Left ventricle myocardium inferior (tissue), 1 donor: Measurements from ENCODE around the gene PRCP. TPM values are rescaled to one million over a fixed set of nuclear protein-coding genes. Genes with fewer than 3 reads are reported as not detected.

Experiments
- DNase-seq: peaks from one replicate; pipeline ENCODE4 v3.0.0-alpha.2; 2020
- H3K27ac ChIP-seq: fragments of 200-600 bp; replicated peaks from 2 replicates; pipeline ENCODE4 v1.8.0; 2021
- H3K27me3 ChIP-seq: fragments of 200-600 bp; 2 replicates; pipeline ENCODE4 v1.8.0; 2021; ENCODE audit warnings: low read depth
- H3K36me3 ChIP-seq: fragments of 200-600 bp; 2 replicates; pipeline ENCODE4 v1.8.0; 2021
- H3K4me1 ChIP-seq: fragments of 200-600 bp; 2 replicates; pipeline ENCODE4 v1.8.0; 2021
- H3K4me3 ChIP-seq: fragments of 200-600 bp; 2 replicates; pipeline ENCODE4 v1.8.0; 2021; ENCODE audit warnings: mild to moderate bottlenecking, moderate library complexity
- H3K9me3 ChIP-seq: fragments of 200-600 bp; replicated peaks from 2 replicates; pipeline ENCODE4 v1.8.0; 2021
- CTCF ChIP-seq: fragments of 200-600 bp; IDR thresholded peaks from 2 replicates; pipeline ENCODE4 v1.8.0; 2021; ENCODE audit warnings: antibody characterized with exemption, mild to moderate bottlenecking, borderline replicate concordance
- intact Hi-C: fragments of 100-400 bp; cut with micrococcal nuclease; formaldehyde crosslinking; loops from one replicate; pipeline ENCODE4 v1.11.0; 2022
- total RNA-seq: library from RNA; stranded (reverse); fragmentation: NEBNext Ultra II Directional; extraction: Animal tissue kit (Norgen Biotek cat#: 25700); gene quantifications from one replicate; pipeline ENCODE4 v1.2.1, GENCODE V29; 2021
- donor health status: DM: no; HTN: yes; CAD: no; lungs with severe emphysema.

PRCP gene
- total RNA-seq, 1 donor from 2014 or later: 40.2 TPM

GRCh38 chr11:82873919-82874333, 26.3 kb downstream of the PRCP start:
- Histone ChIP-seq H3K9me3 (peaks cover 4% of the 10 kb centered on the region), H3K4me1 (peaks cover 33% of the 10 kb centered on the region), H3K27ac (peak overlapping the region; percentile 13), H3K36me3 (no peaks in the 10 kb centered on the region), H3K27me3 (no peaks in the 10 kb centered on the region), H3K4me3 (no peak overlapping the region)
- intact Hi-C loops: no loop called here
- TF ChIP-seq CTCF: no peak
- no peak for DNase-seq

GRCh38 chr11:82872377-82873150, 27.7 kb downstream of the PRCP start:
- no peak for DNase-seq
- intact Hi-C loops: no loop called here
- peaks cover 38% of the 10 kb centered on the region for H3K4me1 ChIP-seq
- no peaks in the 10 kb centered on the region for H3K36me3 ChIP-seq
- no peak overlapping the region for H3K27ac ChIP-seq
- no peaks in the 10 kb centered on the region for H3K27me3 ChIP-seq
- peaks cover 4% of the 10 kb centered on the region for H3K9me3 ChIP-seq
- TF ChIP-seq CTCF: no peak
- no peak overlapping the region for H3K4me3 ChIP-seq

- Histone ChIP-seq H3K27me3 (no peaks in the 10 kb centered on the region), H3K9me3 (peaks cover 2% of the 10 kb centered on the region), H3K4me1 (peaks cover 43% of the 10 kb centered on the region), H3K4me3 (no peak overlapping the region), H3K36me3 (no peaks in the 10 kb centered on the region), H3K27ac (no peak overlapping the region)
- DNase-seq: no peak
- intact Hi-C loops: no loop called here
- TF ChIP-seq CTCF: no peak
Measured at GRCh38 chr11:82871646-82872045, 28.6 kb downstream of the PRCP start.

DNA sequence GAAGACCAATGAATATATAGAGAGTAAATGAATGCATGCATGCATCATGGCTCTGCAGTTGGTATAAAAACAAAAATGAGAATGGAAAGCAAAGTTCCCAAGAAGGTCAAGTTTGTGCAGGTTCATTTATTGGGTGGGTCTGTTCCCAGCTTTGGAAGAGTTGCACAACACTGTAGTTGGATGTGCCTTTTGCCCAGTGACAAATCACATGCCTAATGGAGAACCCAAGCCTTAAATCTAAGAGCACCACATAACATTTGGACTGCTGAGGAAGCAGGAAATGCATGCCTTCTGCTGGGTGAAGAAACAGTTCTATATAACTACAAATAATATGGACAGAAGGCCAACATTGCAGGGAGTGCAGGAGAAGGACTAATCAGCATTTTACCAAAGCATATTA, 30.6 kb downstream of the PRCP start:
- no peak for DNase-seq
- Histone ChIP-seq H3K9me3 (no peaks in the 10 kb centered on the region), H3K4me3 (no peak overlapping the region), H3K27ac (no peak overlapping the region), H3K27me3 (no peaks in the 10 kb centered on the region), H3K36me3 (no peaks in the 10 kb centered on the region), H3K4me1 (peaks cover 46% of the 10 kb centered on the region)
- intact Hi-C loops: no loop called here
- no peak for TF ChIP-seq CTCF

DNA sequence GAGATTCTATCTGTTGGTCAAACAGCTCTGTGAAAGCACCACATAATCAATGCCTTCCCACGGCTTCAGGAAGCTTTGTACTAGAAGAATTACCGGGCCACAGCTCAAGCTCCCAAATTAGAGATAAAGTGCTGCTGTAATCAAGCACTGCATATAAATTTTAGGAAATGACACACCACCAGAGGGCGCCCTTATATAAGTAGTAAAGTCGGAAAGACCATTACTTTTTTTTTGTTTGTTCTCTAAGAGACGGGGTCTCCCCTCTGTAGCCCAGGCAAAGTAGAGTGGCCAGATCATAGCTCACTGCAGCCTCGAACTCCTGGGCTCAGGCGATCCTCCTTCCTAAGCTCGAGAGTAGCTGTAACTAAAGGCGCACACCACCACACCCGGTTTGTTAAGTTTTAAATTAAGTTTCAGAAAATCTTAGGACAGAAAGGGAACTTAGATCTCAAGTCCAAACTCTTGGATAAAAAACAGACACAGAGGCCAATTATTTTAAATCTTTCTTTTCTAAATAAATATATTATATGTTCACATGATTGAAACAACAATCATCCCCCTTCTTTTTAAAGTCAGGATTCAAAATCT, 32.6 kb downstream of the PRCP start:
- Histone ChIP-seq H3K4me3 (peak overlapping the region; percentile 40), H3K27me3 (no peaks in the 10 kb centered on the region), H3K4me1 (peaks cover 41% of the 10 kb centered on the region), H3K9me3 (no peaks in the 10 kb centered on the region), H3K36me3 (no peaks in the 10 kb centered on the region), H3K27ac (no peak overlapping the region)
- TF ChIP-seq CTCF: peak; percentile 82
- intact Hi-C loops: no loop called here
- peak; percentile 24 for DNase-seq
